WI38 (cell line): ENCODE measurements around the gene RLN1.

Source experiments
- H3K4me3 ChIP-seq: 2 replicates; pipeline ENCODE4 v1.5.1; 2011; ENCODE audit warnings: low read depth, mild to moderate bottlenecking, control low read depth, low read length
- CTCF ChIP-seq: IDR thresholded peaks from 2 replicates; pipeline ENCODE4 v1.5.1; 2012; ENCODE audit warnings: low read depth, mild to moderate bottlenecking, control low read depth, low read length

Gene RLN1

GRCh38 chr9:5286262-5286661 lies 53.4 kb downstream of the RLN1 start:
- TF ChIP-seq CTCF, result no peak
- no peak overlapping the region for H3K4me3 ChIP-seq
